ENCODE data around the gene RELT.
"Not testable (repeated sequence)": the region's sequence is repeated elsewhere in the genome, so short reads cannot be mapped to it uniquely, and the experiment has no call there.

RELT gene

DNA sequence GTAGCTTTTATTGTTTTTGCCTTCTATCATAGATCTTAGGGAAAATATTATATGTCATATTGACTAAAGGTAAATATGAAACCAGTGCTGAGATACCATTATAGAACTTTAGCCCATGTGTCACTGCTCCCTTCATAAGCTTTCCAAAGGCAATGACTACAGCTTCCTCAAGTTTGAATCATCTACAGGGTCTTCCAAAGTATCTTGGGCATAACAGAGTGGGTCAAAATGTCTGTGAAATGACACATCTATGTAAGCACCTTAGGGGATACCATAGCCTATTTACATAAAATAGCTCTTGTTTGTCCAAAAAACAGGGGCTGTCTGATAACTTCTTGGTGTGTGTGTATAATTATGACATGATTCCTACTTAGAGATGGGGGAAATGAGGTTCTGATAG, 52.5 kb downstream of the RELT start:
- Histone ChIP-seq H3K36me3 (ENCODE audit: control insufficient read depth, insufficient read depth, low read length, severe bottlenecking) (no peaks in the 10 kb centered on the region), H3K9ac (ENCODE audit: low read length) (no peak overlapping the region), H3K27me3 (replicated peaks; ENCODE audit: control insufficient read depth, insufficient read depth, low read length) (no peaks in the 10 kb centered on the region), H3K9me3 (ENCODE audit: control insufficient read depth, low read length) (no peaks in the 10 kb centered on the region), H3K4me1 (ENCODE audit: control insufficient read depth, insufficient read depth, low read length) (peaks cover 24% of the 10 kb centered on the region), H3K4me3 (ENCODE audit: low read length) (no peak overlapping the region)
- DNase-seq (ENCODE audit: low read depth), result no peak

DNA sequence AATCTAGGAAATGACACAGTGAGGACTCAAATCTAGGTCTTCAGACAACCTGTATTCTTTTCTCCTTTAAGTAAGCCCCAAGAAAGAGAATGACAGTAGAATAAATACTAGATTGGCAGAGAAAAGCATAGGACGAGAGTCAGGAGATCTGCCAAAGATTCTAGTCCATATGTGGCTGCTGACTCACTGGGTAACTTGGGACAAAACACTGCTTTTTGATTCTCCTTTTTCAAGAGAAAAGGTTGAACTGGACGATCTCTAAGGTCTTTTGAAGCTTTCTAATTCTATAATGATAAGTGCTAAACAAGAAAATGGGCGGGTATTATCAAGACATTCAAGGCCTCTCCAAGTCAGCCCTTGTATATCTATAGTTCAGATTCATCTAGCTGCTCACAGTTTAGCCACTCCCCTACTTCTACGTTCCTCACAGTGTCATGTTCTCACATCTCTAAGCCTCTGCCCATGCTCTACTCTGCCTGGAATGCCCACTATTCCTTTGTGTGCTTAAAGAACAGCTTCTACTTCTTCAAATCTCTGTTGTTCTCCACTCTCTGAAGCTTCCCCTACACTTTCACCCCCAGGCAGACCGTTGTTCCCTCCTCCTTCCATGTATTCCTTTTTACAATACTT, 53.0 kb downstream of the RELT start:
- H3K4me3 ChIP-seq (ENCODE audit: low read length), result no peak overlapping the region
- DNase-seq (ENCODE audit: low read depth), result peak; percentile 72
- no peaks in the 10 kb centered on the region for H3K27me3 ChIP-seq (replicated peaks; ENCODE audit: control insufficient read depth, insufficient read depth, low read length)
- no peaks in the 10 kb centered on the region for H3K9me3 ChIP-seq (ENCODE audit: control insufficient read depth, low read length)
- H3K36me3 ChIP-seq (ENCODE audit: control insufficient read depth, insufficient read depth, low read length, severe bottlenecking), result no peaks in the 10 kb centered on the region
- H3K9ac ChIP-seq (ENCODE audit: low read length), result no peak overlapping the region
- peaks cover 24% of the 10 kb centered on the region for H3K4me1 ChIP-seq (ENCODE audit: control insufficient read depth, insufficient read depth, low read length)

- peaks cover 24% of the 10 kb centered on the region for H3K4me1 ChIP-seq (ENCODE audit: control insufficient read depth, insufficient read depth, low read length)
- H3K27me3 ChIP-seq (replicated peaks; ENCODE audit: control insufficient read depth, insufficient read depth, low read length), result no peaks in the 10 kb centered on the region
- no peak for DNase-seq (ENCODE audit: low read depth)
- H3K4me3 ChIP-seq (ENCODE audit: low read length), result no peak overlapping the region
- H3K36me3 ChIP-seq (ENCODE audit: control insufficient read depth, insufficient read depth, low read length, severe bottlenecking), result no peaks in the 10 kb centered on the region
- no peak overlapping the region for H3K9ac ChIP-seq (ENCODE audit: low read length)
- H3K9me3 ChIP-seq (ENCODE audit: control insufficient read depth, low read length), result no peaks in the 10 kb centered on the region
Measured at GRCh38 chr11:73430326-73430725, 54.1 kb downstream of the RELT start.

- no peak for DNase-seq (ENCODE audit: low read depth)
- Histone ChIP-seq H3K4me3 (ENCODE audit: low read length) (no peak overlapping the region), H3K9me3 (ENCODE audit: control insufficient read depth, low read length) (no peaks in the 10 kb centered on the region), H3K27me3 (replicated peaks; ENCODE audit: control insufficient read depth, insufficient read depth, low read length) (no peaks in the 10 kb centered on the region), H3K4me1 (ENCODE audit: control insufficient read depth, insufficient read depth, low read length) (peaks cover 19% of the 10 kb centered on the region), H3K9ac (ENCODE audit: low read length) (no peak overlapping the region), H3K36me3 (ENCODE audit: control insufficient read depth, insufficient read depth, low read length, severe bottlenecking) (no peaks in the 10 kb centered on the region)
Measured at GRCh38 chr11:73431396-73431795, 55.2 kb downstream of the RELT start.

- not testable (repeated sequence) for H3K27me3 ChIP-seq (replicated peaks; ENCODE audit: control insufficient read depth, insufficient read depth, low read length); H3K9me3 ChIP-seq (ENCODE audit: control insufficient read depth, low read length); H3K36me3 ChIP-seq (ENCODE audit: control insufficient read depth, insufficient read depth, low read length, severe bottlenecking); H3K9ac ChIP-seq (ENCODE audit: low read length); H3K4me3 ChIP-seq (ENCODE audit: low read length); H3K4me1 ChIP-seq (ENCODE audit: control insufficient read depth, insufficient read depth, low read length); DNase-seq (ENCODE audit: low read depth)
Measured at GRCh38 chr11:73436859-73437258, 60.7 kb downstream of the RELT start.

DNA sequence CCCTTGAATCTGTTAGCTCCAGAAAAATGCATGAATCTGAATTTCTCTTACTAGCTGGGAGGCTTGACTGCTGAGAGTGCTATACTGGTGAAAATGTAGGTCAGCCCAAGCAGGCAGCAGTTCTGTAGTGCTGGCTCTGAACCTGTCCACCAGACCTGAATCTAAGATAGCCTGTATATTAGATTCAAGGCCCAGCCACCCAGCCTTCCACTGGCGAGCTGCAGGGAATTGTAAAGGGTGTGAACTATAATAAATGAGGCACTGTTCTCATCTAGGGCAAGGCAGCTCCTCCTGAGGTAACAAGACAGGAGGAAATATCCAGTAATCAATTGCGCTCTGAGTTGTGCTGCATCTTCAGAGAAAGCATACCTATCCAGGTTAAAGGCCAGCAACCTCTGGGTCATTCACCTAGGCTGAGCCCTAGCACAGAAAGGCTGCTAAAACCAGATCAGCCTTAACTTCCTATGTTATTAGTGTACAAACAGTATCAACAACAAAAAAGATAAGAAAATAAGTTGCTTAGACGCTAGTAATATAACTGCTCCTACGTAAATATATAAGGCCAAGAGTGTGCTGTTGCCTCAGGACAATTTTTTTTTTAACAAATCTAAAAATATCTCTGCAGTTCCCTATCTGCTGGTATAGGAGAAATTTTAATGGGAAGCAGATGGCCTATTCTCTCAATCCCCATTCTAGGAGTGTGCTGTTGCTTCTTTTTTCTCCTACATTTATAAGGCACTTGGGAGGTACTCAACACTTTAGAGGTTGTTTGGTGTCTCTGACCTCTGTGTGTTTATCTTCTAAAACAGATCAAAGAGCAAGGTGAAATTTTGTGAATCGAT, 63.0 kb downstream of the RELT start:
- no peaks in the 10 kb centered on the region for H3K4me1 ChIP-seq (ENCODE audit: control insufficient read depth, insufficient read depth, low read length)
- no peak overlapping the region for H3K4me3 ChIP-seq (ENCODE audit: low read length)
- no peaks in the 10 kb centered on the region for H3K9me3 ChIP-seq (ENCODE audit: control insufficient read depth, low read length)
- DNase-seq (ENCODE audit: low read depth), result peak; percentile 83
- H3K27me3 ChIP-seq (replicated peaks; ENCODE audit: control insufficient read depth, insufficient read depth, low read length), result no peaks in the 10 kb centered on the region
- H3K36me3 ChIP-seq (ENCODE audit: control insufficient read depth, insufficient read depth, low read length, severe bottlenecking), result no peaks in the 10 kb centered on the region
- H3K9ac ChIP-seq (ENCODE audit: low read length), result no peak overlapping the region

DNA sequence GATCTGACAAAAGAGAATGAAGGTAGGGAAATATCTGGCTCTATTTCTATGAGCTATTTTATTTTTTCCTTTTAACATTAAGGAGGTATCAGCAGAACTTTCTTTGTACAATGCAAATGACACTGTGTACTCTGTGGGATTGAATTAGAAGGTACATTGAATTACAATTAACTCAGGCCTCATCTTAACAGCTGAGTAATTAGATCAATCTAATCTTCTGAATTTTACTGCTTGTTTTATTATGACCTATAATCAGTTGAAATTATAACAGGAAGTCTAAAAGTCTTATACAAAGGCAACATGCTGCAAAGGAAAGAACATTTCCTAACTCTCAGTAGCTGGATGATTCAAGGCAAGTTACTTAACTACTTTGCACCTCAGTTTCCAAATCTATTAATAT, 69.8 kb downstream of the RELT start:
- no peak for DNase-seq (ENCODE audit: low read depth)
- Histone ChIP-seq H3K4me3 (ENCODE audit: low read length) (no peak overlapping the region), H3K9me3 (ENCODE audit: control insufficient read depth, low read length) (no peaks in the 10 kb centered on the region), H3K9ac (ENCODE audit: low read length) (no peak overlapping the region), H3K36me3 (ENCODE audit: control insufficient read depth, insufficient read depth, low read length, severe bottlenecking) (no peaks in the 10 kb centered on the region), H3K27me3 (replicated peaks; ENCODE audit: control insufficient read depth, insufficient read depth, low read length) (no peaks in the 10 kb centered on the region), H3K4me1 (ENCODE audit: control insufficient read depth, insufficient read depth, low read length) (peaks cover 16% of the 10 kb centered on the region)

DNA sequence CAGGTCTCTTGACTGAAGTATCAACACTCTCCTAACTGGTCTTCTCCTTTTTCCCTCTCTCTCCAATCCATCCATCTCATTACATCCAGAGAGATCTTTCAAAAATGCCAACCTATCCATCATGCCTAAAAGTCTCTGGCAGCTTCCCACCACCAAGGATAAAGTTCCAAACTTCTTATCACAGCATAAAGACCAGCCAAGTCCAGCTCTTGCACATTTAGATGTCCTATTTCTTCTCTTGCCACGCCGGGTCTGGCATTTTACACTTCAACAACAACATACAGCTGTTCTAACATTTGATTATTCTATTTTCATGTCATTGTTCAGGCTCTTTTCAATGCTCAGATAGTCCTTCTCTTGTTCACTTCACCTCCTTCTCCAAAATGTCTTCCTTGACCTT, 70.6 kb downstream of the RELT start:
- Histone ChIP-seq H3K4me3 (ENCODE audit: low read length) (no peak overlapping the region), H3K27me3 (replicated peaks; ENCODE audit: control insufficient read depth, insufficient read depth, low read length) (no peaks in the 10 kb centered on the region), H3K9me3 (ENCODE audit: control insufficient read depth, low read length) (no peaks in the 10 kb centered on the region), H3K9ac (ENCODE audit: low read length) (no peak overlapping the region), H3K4me1 (ENCODE audit: control insufficient read depth, insufficient read depth, low read length) (peaks cover 16% of the 10 kb centered on the region), H3K36me3 (ENCODE audit: control insufficient read depth, insufficient read depth, low read length, severe bottlenecking) (no peaks in the 10 kb centered on the region)
- no peak for DNase-seq (ENCODE audit: low read depth)
